ENCODE measurements around the gene AJAP1. TPM values are rescaled to one million over a fixed set of nuclear protein-coding genes. Genes with fewer than 3 reads are reported as not detected.
A peak's percentile ranks its signal among the peaks of the same experiment; 100 is the strongest.

Gene AJAP1
- total RNA-seq, 2 experiments from 2014 or later = not detected

GRCh38 chr1:4794020-4794780 is 139.8 kb downstream of the AJAP1 start:
- Histone ChIP-seq H2AFZ (ENCODE audit: low read length) (no peak overlapping the region), H3K27ac (ENCODE audit: low read depth, low read length, poor library complexity, severe bottlenecking) (no peak overlapping the region), H3K36me3 (ENCODE audit: insufficient read depth, low read length) (no peaks in the 10 kb centered on the region), H3K4me3 (ENCODE audit: low read depth, low read length, poor library complexity, severe bottlenecking) (no peak overlapping the region), H3K4me2 (ENCODE audit: low read length) (no peak overlapping the region), H3K9me2 (ENCODE audit: insufficient read depth, low read length) (no peaks in the 10 kb centered on the region), H4K20me1 (ENCODE audit: insufficient read depth, low read length) (no peaks in the 10 kb centered on the region), H3K4me1 (ENCODE audit: insufficient read depth, low read length, poor library complexity, severe bottlenecking) (peaks cover 45% of the 10 kb centered on the region), H3K79me2 (ENCODE audit: insufficient read depth, low read depth, low read length) (no peaks in the 10 kb centered on the region), H3K9me3 (ENCODE audit: low read length) (no peaks in the 10 kb centered on the region)
- DNase-seq (ENCODE audit: low spot score) = no peak
- ChIA-PET POLR2A (no interaction called here), CTCF (ENCODE audit: unreplicated experiment) (no interaction called here)
- no TSS peak for BruUV-seq (replicated peaks)
- intact Hi-C loops (cut with micrococcal nuclease; ENCODE audit: unreplicated experiment) = loop anchor here (10.0 kb wide), 1 partner anchor 431 kb away; no protein-coding TSS in a partner anchor
- no peak for TF ChIP-seq CTCF (conservative IDR thresholded peaks at IDR 0.05; ENCODE audit: low read length)
- TF ChIP-seq EZH2phosphoT487 (IDR thresholded peaks at IDR 0.05; ENCODE audit: borderline replicate concordance, low read depth, low read length) = no peak

GRCh38 chr1:4796161-4797015 is 142.0 kb downstream of the AJAP1 start:
- no peaks in the 10 kb centered on the region for H3K36me3 ChIP-seq (ENCODE audit: insufficient read depth, low read length)
- H2AFZ ChIP-seq (ENCODE audit: low read length) = peak overlapping the region; percentile 16; the same call in 1 of the 2 replicates
- H3K4me2 ChIP-seq (ENCODE audit: low read length) = peak overlapping the region; percentile 60
- BruUV-seq (replicated peaks) = no TSS peak
- TF ChIP-seq CTCF (conservative IDR thresholded peaks at IDR 0.05; ENCODE audit: low read length) (peak; percentile 66), EZH2phosphoT487 (IDR thresholded peaks at IDR 0.05; ENCODE audit: borderline replicate concordance, low read depth, low read length) (no peak)
- ChIA-PET POLR2A (interaction anchor here (0.5 to 0.7 kb wide), 4 partner anchors 16 to 768 kb away, joined by 3 to 4 read pairs (median 3); no protein-coding TSS in a partner anchor), CTCF (ENCODE audit: unreplicated experiment) (interaction anchor here (0.5 kb wide), 1 partner anchor 16 kb away, joined by 3 read pairs; no protein-coding TSS in a partner anchor)
- DNase-seq (ENCODE audit: low spot score) = peak; percentile 89
- H3K4me3 ChIP-seq (ENCODE audit: low read depth, low read length, poor library complexity, severe bottlenecking) = peak overlapping the region; percentile 38
- no peaks in the 10 kb centered on the region for H3K9me2 ChIP-seq (ENCODE audit: insufficient read depth, low read length)
- H3K79me2 ChIP-seq (ENCODE audit: insufficient read depth, low read depth, low read length) = no peaks in the 10 kb centered on the region
- peak overlapping the region; percentile 87 for H3K27ac ChIP-seq (ENCODE audit: low read depth, low read length, poor library complexity, severe bottlenecking)
- H4K20me1 ChIP-seq (ENCODE audit: insufficient read depth, low read length) = no peaks in the 10 kb centered on the region
- H3K9me3 ChIP-seq (ENCODE audit: low read length) = no peaks in the 10 kb centered on the region
- intact Hi-C loops (cut with micrococcal nuclease; ENCODE audit: unreplicated experiment) = loop anchor here (10.0 kb wide), 1 partner anchor 428 kb away; no protein-coding TSS in a partner anchor
- peaks cover 45% of the 10 kb centered on the region for H3K4me1 ChIP-seq (ENCODE audit: insufficient read depth, low read length, poor library complexity, severe bottlenecking)
